ENCODE data around the gene SVOP. TPM values are rescaled to one million over a fixed set of nuclear protein-coding genes. Genes with fewer than 3 reads are reported as not detected.
"Not testable (repeated sequence)": the region's sequence is repeated elsewhere in the genome, so short reads cannot be mapped to it uniquely, and the experiment has no call there.

Gene SVOP
- total RNA-seq, 2 donors from 2014 or later = not detected

GRCh38 chr12:109047081-109047805 lies 26.4 kb upstream of the SVOP start:
- no peak for DNase-seq (ENCODE audit: low spot score in 2 of 2)
- Mint-ChIP-seq H3K9me3 (no peaks in the 10 kb centered on the region), H3K36me3 (peaks cover 0 to 4% of the 10 kb centered on the region in 2 donors), H3K27ac (no peak overlapping the region)
- no peak for ATAC-seq

GRCh38 chr12:109044241-109044640 lies 23.4 kb upstream of the SVOP start:
- DNase-seq (ENCODE audit: low spot score in 2 of 2) (no peak), ATAC-seq (no peak)
- Mint-ChIP-seq H3K27ac (no peak overlapping the region), H3K9me3 (no peaks in the 10 kb centered on the region), H3K36me3 (peaks cover 0 to 4% of the 10 kb centered on the region in 2 donors)

GRCh38 chr12:109036975-109037374 lies 16.1 kb upstream of the SVOP start:
- Mint-ChIP-seq H3K9me3 (peaks cover 9 to 10% of the 10 kb centered on the region in 2 donors), H3K27ac (no peak overlapping the region), H3K36me3 (peaks cover 4 to 12% of the 10 kb centered on the region in 2 donors)
- DNase-seq (ENCODE audit: low spot score in 2 of 2) (no peak), ATAC-seq (no peak)

- DNase-seq (ENCODE audit: low spot score in 2 of 2) = no peak
- H3K27ac Mint-ChIP-seq = no peak overlapping the region
- no peak for ATAC-seq
- peaks cover 0 to 12% of the 10 kb centered on the region in 2 donors for H3K36me3 Mint-ChIP-seq
- peaks cover 9 to 10% of the 10 kb centered on the region in 2 donors for H3K9me3 Mint-ChIP-seq
Measured at GRCh38 chr12:109033239-109034196, 12.7 kb upstream of the SVOP start.

GRCh38 chr12:109029411-109029810 lies 8.5 kb upstream of the SVOP start:
- ATAC-seq (no peak), DNase-seq (ENCODE audit: low spot score in 2 of 2) (no peak)
- Mint-ChIP-seq H3K36me3 (no peaks in the 10 kb centered on the region), H3K27ac (no peak overlapping the region), H3K9me3 (no peaks in the 10 kb centered on the region)

GRCh38 chr12:109028624-109029023 lies 7.8 kb upstream of the SVOP start:
- DNase-seq (ENCODE audit: low spot score in 2 of 2); ATAC-seq; H3K27ac Mint-ChIP-seq; H3K9me3 Mint-ChIP-seq; H3K36me3 Mint-ChIP-seq: not testable (repeated sequence)

- Mint-ChIP-seq H3K36me3 (no peaks in the 10 kb centered on the region), H3K9me3 (no peaks in the 10 kb centered on the region), H3K27ac (no peak overlapping the region)
- DNase-seq (ENCODE audit: low spot score in 2 of 2) (no peak), ATAC-seq (no peak)
Measured at GRCh38 chr12:109027767-109028166, 6.9 kb upstream of the SVOP start.

GRCh38 chr12:109020146-109020795 lies 597 bp downstream of the SVOP start:
- Mint-ChIP-seq H3K27ac (no peak overlapping the region), H3K36me3 (no peaks in the 10 kb centered on the region), H3K9me3 (no peaks in the 10 kb centered on the region)
- ATAC-seq (no peak), DNase-seq (ENCODE audit: low spot score in 2 of 2) (no peak)

GRCh38 chr12:109018296-109018695 lies 2.6 kb downstream of the SVOP start:
- Mint-ChIP-seq H3K36me3 (no peaks in the 10 kb centered on the region), H3K9me3 (no peaks in the 10 kb centered on the region), H3K27ac (no peak overlapping the region)
- DNase-seq (ENCODE audit: low spot score in 2 of 2) (no peak), ATAC-seq (no peak)

GRCh38 chr12:109016978-109017377 lies 3.9 kb downstream of the SVOP start:
- H3K36me3 Mint-ChIP-seq = no peaks in the 10 kb centered on the region
- DNase-seq (ENCODE audit: low spot score in 2 of 2) (no peak), ATAC-seq (no peak)
- H3K9me3 Mint-ChIP-seq = no peaks in the 10 kb centered on the region
- no peak overlapping the region for H3K27ac Mint-ChIP-seq

- DNase-seq (ENCODE audit: low spot score in 2 of 2) = no peak
- ATAC-seq = no peak
- H3K36me3 Mint-ChIP-seq = no peaks in the 10 kb centered on the region
- H3K27ac Mint-ChIP-seq = no peak overlapping the region
- H3K9me3 Mint-ChIP-seq = no peaks in the 10 kb centered on the region
Measured at GRCh38 chr12:109016016-109016415, 4.9 kb downstream of the SVOP start.

- H3K27ac Mint-ChIP-seq = peak overlapping the region in 1 of 2 donors; percentile 56
- DNase-seq (ENCODE audit: low spot score in 2 of 2) (no peak), ATAC-seq (no peak)
- H3K9me3 Mint-ChIP-seq = no peaks in the 10 kb centered on the region
- no peaks in the 10 kb centered on the region for H3K36me3 Mint-ChIP-seq
Measured at GRCh38 chr12:109014984-109015765, 5.7 kb downstream of the SVOP start.

- H3K36me3 Mint-ChIP-seq = no peaks in the 10 kb centered on the region
- H3K9me3 Mint-ChIP-seq = no peaks in the 10 kb centered on the region
- no peak for ATAC-seq
- no peak for DNase-seq (ENCODE audit: low spot score in 2 of 2)
- no peak overlapping the region for H3K27ac Mint-ChIP-seq
Measured at GRCh38 chr12:109010259-109010658, 10.6 kb downstream of the SVOP start.

GRCh38 chr12:109009766-109010165 lies 11.1 kb downstream of the SVOP start:
- Mint-ChIP-seq H3K27ac (no peak overlapping the region), H3K9me3 (no peaks in the 10 kb centered on the region), H3K36me3 (no peaks in the 10 kb centered on the region)
- DNase-seq (ENCODE audit: low spot score in 2 of 2) (no peak), ATAC-seq (no peak)

GRCh38 chr12:109004017-109004416 lies 16.9 kb downstream of the SVOP start:
- Mint-ChIP-seq H3K36me3 (no peaks in the 10 kb centered on the region), H3K9me3 (no peaks in the 10 kb centered on the region), H3K27ac (no peak overlapping the region)
- ATAC-seq = no peak
- DNase-seq (ENCODE audit: low spot score in 2 of 2) = no peak

GRCh38 chr12:108996320-108996719 lies 24.5 kb downstream of the SVOP start:
- DNase-seq (ENCODE audit: low spot score in 2 of 2) (no peak), ATAC-seq (no peak)
- peaks cover 0 to 3% of the 10 kb centered on the region in 2 donors for H3K9me3 Mint-ChIP-seq
- H3K36me3 Mint-ChIP-seq = peaks cover 0 to 8% of the 10 kb centered on the region in 2 donors
- H3K27ac Mint-ChIP-seq = no peak overlapping the region

Measured in activated naive CD4-positive, alpha-beta T cell treated with anti-CD3 and anti-CD28 coated beads, Interleukin-2, amount 50 U/mL, for 72 hours (primary cell).